Esophagus squamous epithelium (tissue), 5 donors: Measurements from ENCODE around the gene METTL22. TPM values are rescaled to one million over a fixed set of nuclear protein-coding genes. Genes with fewer than 3 reads are reported as not detected.

Source experiments
- DNase-seq: peaks from one replicate; lab custom pipeline; 2025; lab: John Stamatoyannopoulos, UW
- H3K27ac ChIP-seq, 4 donors: fragments of 200-600 bp; sonication (generic); one replicate each; pipeline ENCODE4 v1.5.1; 2016 to 2019; ENCODE audit warnings: mild to moderate bottlenecking in 1 of 4
- H3K27me3 ChIP-seq, 4 donors: fragments of 200-600 bp; sonication (generic); 1 replicate in 3 of 4; 2 replicates in 1 of 4; pipeline versions ENCODE4 v1.5.1 to v1.6.0; 2017 to 2021; ENCODE audit warnings: antibody characterized with exemption in 1 of 4
- H3K36me3 ChIP-seq, 3 donors: fragments of 200-600 bp; sonication (generic); one replicate each; pipeline ENCODE4 v1.5.1; 2016 to 2019
- H3K4me1 ChIP-seq, 3 donors: fragments of 200-600 bp; sonication (generic); one replicate each; pipeline ENCODE4 v1.5.1; 2017 to 2019
- H3K4me3 ChIP-seq, 4 donors: fragments of 200-600 bp; sonication (generic); 1 replicate in 3 of 4; 2 replicates in 1 of 4; pipeline ENCODE4 v1.5.1; 2016 to 2019; ENCODE audit warnings: mild to moderate bottlenecking in 2 of 4, moderate library complexity in 1 of 4
- H3K9me3 ChIP-seq, 3 donors: fragments of 200-600 bp; sonication (generic); one replicate each; pipeline ENCODE4 v1.5.1; 2016 to 2019
- POLR2A ChIP-seq, 4 donors: fragments of 450-650 bp; IDR thresholded peaks; one replicate each; pipeline ENCODE4 v1.6.1; 2017; ENCODE audit warnings: antibody characterized with exemption in 4 of 4, mild to moderate bottlenecking in 4 of 4, moderate library complexity in 3 of 4
- WGBS, 2 donors: methylation state at CpG; one replicate each; pipeline ENCODE4 v1.1.5; 2018; 5-methylcytosine and 5-hydroxymethylcytosine counted together
- intact Hi-C: fragments of 100-400 bp; cut with DNase I; formaldehyde crosslinking; loops from one replicate; pipeline ENCODE4 v1.15.0; 2022
- total RNA-seq, 4 donors: library from RNA; depleted of rRNA; stranded (reverse); fragments of >200 nt; gene quantifications; one replicate each; pipeline ENCODE4 v1.1.0, GENCODE V29; 2016
- TF ChIP-seq, protein P1 (sequence below), 6 experiments: fragments of 450-650 bp in 4 of 6; fragments of 200-600 bp in 2 of 6; sonication (generic) in 2 of 6; IDR thresholded peaks; one replicate each; pipeline ENCODE4 v1.5.1; 2016 to 2019; ENCODE audit warnings: antibody characterized with exemption in 6 of 6, mild to moderate bottlenecking in 4 of 6, moderate library complexity in 4 of 6
- donor health status: DM: yes; HTN: yes; CAD: no.

METTL22 gene
- total RNA-seq, 4 donors from 2014 or later: 4.9 to 28.4 (median 13.0) TPM

- 8 to 14% methylated on average over 4 to 9 of the region's 9 CpGs for WGBS, 2 donors
- intact Hi-C loops: no loop called here
- Histone ChIP-seq H3K27me3 (peaks cover 13 to 80% (median 16%) of the 10 kb centered on the region in 4 donors), H3K4me1 (peaks cover 7 to 17% (median 7%) of the 10 kb centered on the region in 3 donors), H3K27ac (no peak overlapping the region), H3K9me3 (no peaks in the 10 kb centered on the region), H3K4me3 (no peak overlapping the region), H3K36me3 (no peaks in the 10 kb centered on the region)
- no peak for DNase-seq
- no peak for TF ChIP-seq POLR2A (IDR thresholded peaks at IDR 0.05)
- TF ChIP-seq, protein P1, sequence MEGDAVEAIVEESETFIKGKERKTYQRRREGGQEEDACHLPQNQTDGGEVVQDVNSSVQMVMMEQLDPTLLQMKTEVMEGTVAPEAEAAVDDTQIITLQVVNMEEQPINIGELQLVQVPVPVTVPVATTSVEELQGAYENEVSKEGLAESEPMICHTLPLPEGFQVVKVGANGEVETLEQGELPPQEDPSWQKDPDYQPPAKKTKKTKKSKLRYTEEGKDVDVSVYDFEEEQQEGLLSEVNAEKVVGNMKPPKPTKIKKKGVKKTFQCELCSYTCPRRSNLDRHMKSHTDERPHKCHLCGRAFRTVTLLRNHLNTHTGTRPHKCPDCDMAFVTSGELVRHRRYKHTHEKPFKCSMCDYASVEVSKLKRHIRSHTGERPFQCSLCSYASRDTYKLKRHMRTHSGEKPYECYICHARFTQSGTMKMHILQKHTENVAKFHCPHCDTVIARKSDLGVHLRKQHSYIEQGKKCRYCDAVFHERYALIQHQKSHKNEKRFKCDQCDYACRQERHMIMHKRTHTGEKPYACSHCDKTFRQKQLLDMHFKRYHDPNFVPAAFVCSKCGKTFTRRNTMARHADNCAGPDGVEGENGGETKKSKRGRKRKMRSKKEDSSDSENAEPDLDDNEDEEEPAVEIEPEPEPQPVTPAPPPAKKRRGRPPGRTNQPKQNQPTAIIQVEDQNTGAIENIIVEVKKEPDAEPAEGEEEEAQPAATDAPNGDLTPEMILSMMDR (IDR thresholded peaks at IDR 0.05): no peak
These were observed 32.8 kb upstream of the METTL22 start for GRCh38 chr16:8588682-8589056.

GRCh38 chr16:8589057-8589899, 32.2 kb upstream of the METTL22 start:
- Histone ChIP-seq H3K36me3 (no peaks in the 10 kb centered on the region), H3K27me3 (peaks cover 13 to 80% (median 16%) of the 10 kb centered on the region in 4 donors), H3K4me1 (peaks cover 7 to 18% (median 7%) of the 10 kb centered on the region in 3 donors), H3K4me3 (peak overlapping the region in 2 of 4 donors; percentile 22 to 46), H3K27ac (no peak overlapping the region), H3K9me3 (no peaks in the 10 kb centered on the region)
- intact Hi-C loops: no loop called here
- WGBS, 2 donors: 0 to 3% methylated on average over 2 to 12 of the region's 64 CpGs
- no peak for TF ChIP-seq POLR2A (IDR thresholded peaks at IDR 0.05)
- DNase-seq: no peak

GRCh38 chr16:8589900-8590688, 31.4 kb upstream of the METTL22 start, which contains the start of gene TMEM114:
TMEM114 (minus strand) TSS chr16:8590511; CDS start chr16:8589838, 673 bp downstream.
- Histone ChIP-seq H3K4me3 (peak within 1 kb of the TSS in 2 of 4 donors; percentile 22 to 46), H3K27me3 (peaks cover 13 to 78% (median 16%) of the 10 kb centered on the region in 4 donors), H3K4me1 (peaks cover 7 to 22% (median 7%) of the 10 kb centered on the region in 3 donors), H3K36me3 (no peaks in the 10 kb centered on the region), H3K9me3 (no peaks in the 10 kb centered on the region), H3K27ac (no peak within 1 kb of the TSS)
- no peak for DNase-seq
- TF ChIP-seq, protein P1 (IDR thresholded peaks at IDR 0.05): no peak
- TF ChIP-seq POLR2A (IDR thresholded peaks at IDR 0.05): no peak
- intact Hi-C loops: no loop called here
- 2 to 8% methylated on average over 25 to 28 of the region's 41 CpGs for WGBS, 2 donors

DNA sequence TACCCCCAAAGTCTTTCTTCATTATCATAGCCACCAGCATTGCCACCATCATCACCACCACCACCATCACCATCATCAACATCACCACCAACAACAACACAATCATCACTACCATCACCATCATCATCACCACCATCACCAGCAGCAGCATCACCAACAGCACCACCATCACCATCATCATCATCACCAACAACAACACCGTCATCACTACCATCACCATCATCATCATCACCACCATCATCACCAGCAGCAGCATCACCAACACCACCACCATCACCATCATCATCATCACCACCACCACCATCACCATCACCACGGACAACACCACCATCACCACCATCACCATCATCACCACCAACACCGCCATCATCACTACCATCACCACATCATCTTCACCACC, 30.7 kb upstream of the METTL22 start:
- Histone ChIP-seq H3K27me3 (peaks cover 13 to 75% (median 16%) of the 10 kb centered on the region in 4 donors), H3K9me3 (no peaks in the 10 kb centered on the region), H3K4me3 (no peak overlapping the region), H3K27ac (no peak overlapping the region), H3K4me1 (peaks cover 7 to 22% (median 7%) of the 10 kb centered on the region in 3 donors), H3K36me3 (no peaks in the 10 kb centered on the region)
- intact Hi-C loops: no loop called here
- DNase-seq: no peak
- TF ChIP-seq POLR2A (IDR thresholded peaks at IDR 0.05): no peak
- TF ChIP-seq, protein P1 (IDR thresholded peaks at IDR 0.05): no peak
- WGBS, 2 donors: 93 to 95% methylated on average over 3 of the region's 3 CpGs

- TF ChIP-seq POLR2A (IDR thresholded peaks at IDR 0.05): no peak
- TF ChIP-seq, protein P1 (IDR thresholded peaks at IDR 0.05): no peak
- peaks cover 13 to 69% (median 16%) of the 10 kb centered on the region in 4 donors for H3K27me3 ChIP-seq
- peaks cover 7 to 22% (median 7%) of the 10 kb centered on the region in 3 donors for H3K4me1 ChIP-seq
- H3K27ac ChIP-seq: no peak overlapping the region
- peaks cover 0 to 3% (median 2%) of the 10 kb centered on the region in 3 donors for H3K9me3 ChIP-seq
- no peak for DNase-seq
- intact Hi-C loops: no loop called here
- 92 to 96% methylated on average over 3 of the region's 3 CpGs for WGBS, 2 donors
- H3K36me3 ChIP-seq: no peaks in the 10 kb centered on the region
- H3K4me3 ChIP-seq: no peak overlapping the region
These were observed 30.0 kb upstream of the METTL22 start for GRCh38 chr16:8591451-8591850.
